Lung (tissue), 12 donors: ENCODE data around the gene DLG1. TPM values are rescaled to one million over a fixed set of nuclear protein-coding genes. Genes with fewer than 3 reads are reported as not detected.

Experiments used
- ATAC-seq: fragments of 200-7000 bp; cut with Tn5 transposase; one replicate; pipeline ENCODE4 v1.9.1; 2020; ENCODE audit warnings: moderate number of reproducible peaks; ENCODE audit not compliant: insufficient read depth, low FRiP score
- DNase-seq, 3 donors: peaks; one replicate each; pipeline ENCODE4 v3.0.0-alpha.2; 2013 to 2017
- H3K27ac ChIP-seq, 2 donors: one replicate each; pipeline ENCODE4 v1.5.1; 2013; ENCODE audit warnings: mild to moderate bottlenecking in 2 of 2, moderate library complexity in 2 of 2, control low read depth in 1 of 2, inconsistent platforms in 1 of 2, low read depth in 1 of 2, low read length in 1 of 2
- H3K27me3 ChIP-seq, 3 donors: one replicate each; pipeline ENCODE4 v1.5.1; 2013; ENCODE audit warnings: low read length in 2 of 3; ENCODE audit not compliant: control insufficient read depth in 3 of 3, insufficient read depth in 3 of 3
- H3K36me3 ChIP-seq, 4 donors: one replicate each; pipeline ENCODE4 v1.5.1; 2013; ENCODE audit warnings: low read length in 4 of 4, mild to moderate bottlenecking in 1 of 4, moderate library complexity in 1 of 4; ENCODE audit not compliant: control insufficient read depth in 4 of 4, insufficient read depth in 4 of 4
- H3K4me1 ChIP-seq, 5 donors: one replicate each; pipeline ENCODE4 v1.5.1; 2013; ENCODE audit warnings: low read length in 5 of 5, mild to moderate bottlenecking in 2 of 5, moderate library complexity in 1 of 5; ENCODE audit not compliant: control insufficient read depth in 5 of 5, insufficient read depth in 5 of 5
- H3K4me3 ChIP-seq: one replicate; pipeline ENCODE4 v1.5.1; 2013; ENCODE audit warnings: mild to moderate bottlenecking, control low read depth, moderate library complexity
- H3K9ac ChIP-seq, 2 donors: one replicate each; pipeline ENCODE4 v1.5.1; 2013; ENCODE audit warnings: low read length in 2 of 2, control low read depth in 1 of 2; ENCODE audit not compliant: insufficient read depth in 1 of 2
- H3K9me3 ChIP-seq, 4 donors: one replicate each; pipeline ENCODE4 v1.5.1; 2013; ENCODE audit warnings: low read length in 3 of 4, mild to moderate bottlenecking in 1 of 4, moderate library complexity in 1 of 4; ENCODE audit not compliant: control insufficient read depth in 4 of 4, insufficient read depth in 3 of 4
- WGBS, 2 donors: extraction: QIAGEN DNeasy Blood & Tissue Kit; methylation state at CpG; one replicate each; pipeline ENCODE4 v1.1.7; 2013; 5-methylcytosine and 5-hydroxymethylcytosine counted together
- polyA plus RNA-seq, 2 donors: library from polyadenylated mRNA; stranded (reverse); fragments of 200-250 nt; gene quantifications; one replicate each; pipeline ENCODE4 v1.2.1, GENCODE V29; 2013
- total RNA-seq, 2 donors: library from RNA; depleted of rRNA in 1 of 2; stranded (reverse); fragments of >200 nt in 1 of 2; gene quantifications; one replicate each; pipeline ENCODE4 v1.2.1, GENCODE V29; 2014 to 2021
- TF ChIP-seq, protein P1 (sequence below): IDR thresholded peaks from 2 replicates; pipeline ENCODE4 v1.5.1; 2012; ENCODE audit warnings: mild to moderate bottlenecking; ENCODE audit errors: control extremely low read depth, extremely low read depth
- donor health status: control.
- donor health status: control.
- donor health status: Bipolar disorder and iron deficiency.
- donor health status: healthy.
- donor health status: DM: yes; HTN: yes; CAD: no.

Gene DLG1
- total and polyA plus RNA-seq, 4 donors, result 16.0 to 114 (median 45.7) TPM

DNA sequence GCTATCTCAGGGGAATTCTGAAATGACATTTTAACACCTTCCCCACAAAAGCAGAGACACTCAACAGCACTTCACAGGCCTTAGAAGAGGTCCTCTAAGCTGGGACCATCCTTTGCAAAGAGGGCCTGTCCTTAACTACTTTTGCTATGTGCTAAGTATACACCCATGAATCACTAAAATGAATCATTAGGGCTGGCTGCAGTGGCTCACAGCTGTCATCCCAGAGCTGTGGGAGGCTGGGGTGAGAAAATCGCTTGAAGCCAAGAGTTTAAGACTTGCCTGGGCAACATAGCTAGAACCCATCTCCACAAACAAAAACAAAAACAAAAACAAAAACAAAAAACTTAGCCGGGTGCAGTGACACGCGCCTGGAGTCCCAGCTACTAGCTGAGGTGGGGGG, 214.9 kb downstream of the DLG1 start:
- ATAC-seq (peak; percentile 62), DNase-seq (no peak)
- peaks cover 0 to 11% (median 1%) of the 10 kb centered on the region in 4 donors for H3K36me3 ChIP-seq
- H3K4me3 ChIP-seq, result no peak overlapping the region
- 93 to 99% methylated on average over 4 of the region's 4 CpGs for WGBS, 2 donors
- no peaks in the 10 kb centered on the region for H3K27me3 ChIP-seq
- H3K27ac ChIP-seq, result no peak overlapping the region
- H3K9ac ChIP-seq, result no peak overlapping the region
- TF ChIP-seq, protein P1, sequence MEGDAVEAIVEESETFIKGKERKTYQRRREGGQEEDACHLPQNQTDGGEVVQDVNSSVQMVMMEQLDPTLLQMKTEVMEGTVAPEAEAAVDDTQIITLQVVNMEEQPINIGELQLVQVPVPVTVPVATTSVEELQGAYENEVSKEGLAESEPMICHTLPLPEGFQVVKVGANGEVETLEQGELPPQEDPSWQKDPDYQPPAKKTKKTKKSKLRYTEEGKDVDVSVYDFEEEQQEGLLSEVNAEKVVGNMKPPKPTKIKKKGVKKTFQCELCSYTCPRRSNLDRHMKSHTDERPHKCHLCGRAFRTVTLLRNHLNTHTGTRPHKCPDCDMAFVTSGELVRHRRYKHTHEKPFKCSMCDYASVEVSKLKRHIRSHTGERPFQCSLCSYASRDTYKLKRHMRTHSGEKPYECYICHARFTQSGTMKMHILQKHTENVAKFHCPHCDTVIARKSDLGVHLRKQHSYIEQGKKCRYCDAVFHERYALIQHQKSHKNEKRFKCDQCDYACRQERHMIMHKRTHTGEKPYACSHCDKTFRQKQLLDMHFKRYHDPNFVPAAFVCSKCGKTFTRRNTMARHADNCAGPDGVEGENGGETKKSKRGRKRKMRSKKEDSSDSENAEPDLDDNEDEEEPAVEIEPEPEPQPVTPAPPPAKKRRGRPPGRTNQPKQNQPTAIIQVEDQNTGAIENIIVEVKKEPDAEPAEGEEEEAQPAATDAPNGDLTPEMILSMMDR, result no peak
- H3K4me1 ChIP-seq, result no peaks in the 10 kb centered on the region
- no peaks in the 10 kb centered on the region for H3K9me3 ChIP-seq

DNA sequence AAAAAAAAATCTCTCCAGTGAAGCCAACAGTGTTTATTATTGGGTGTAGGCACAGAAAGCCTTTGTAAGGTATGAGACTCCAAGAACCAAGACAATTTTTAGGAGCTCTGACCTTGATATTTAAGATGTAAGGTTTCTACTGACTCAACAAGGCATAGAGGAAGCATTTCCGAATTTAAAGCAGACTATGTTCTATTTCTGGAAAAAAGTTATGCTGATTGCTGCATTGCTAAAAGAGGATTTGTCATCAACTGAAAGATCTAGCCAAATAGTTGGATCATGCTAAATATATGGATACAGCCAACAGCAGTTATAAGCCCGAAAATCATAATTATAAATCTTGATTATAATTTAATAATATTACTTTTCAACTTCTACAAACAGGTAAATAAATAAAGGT, 215.5 kb downstream of the DLG1 start:
- no peak for ATAC-seq
- TF ChIP-seq, protein P1, result no peak

DNA sequence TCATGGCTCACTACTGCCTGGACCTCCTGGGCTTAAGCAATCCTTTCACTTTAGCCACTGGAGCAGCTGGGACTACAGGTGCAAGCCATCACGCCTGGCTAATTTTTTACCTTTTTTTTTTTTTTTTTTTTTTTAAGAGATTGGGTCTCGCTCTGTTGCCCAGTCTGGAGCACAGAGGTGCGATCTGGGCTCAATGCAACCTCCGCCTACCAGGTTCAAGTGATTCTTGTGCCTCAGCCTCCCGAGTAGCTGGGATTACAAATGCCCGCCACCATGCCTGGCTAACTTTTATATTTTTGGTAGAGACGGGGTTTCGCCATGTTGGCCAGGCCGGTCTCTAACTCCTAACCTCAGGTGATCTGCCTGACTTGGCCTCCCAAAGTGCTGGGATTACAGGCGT, 218.1 kb downstream of the DLG1 start:
- no peaks in the 10 kb centered on the region for H3K27me3 ChIP-seq

More for the DNA sequence above, 215.5 kb downstream of the DLG1 start:
- no peak overlapping the region for H3K4me3 ChIP-seq
- 80 to 88% methylated on average over 2 of the region's 2 CpGs for WGBS, 2 donors
- H3K27ac ChIP-seq, result no peak overlapping the region
- H3K9ac ChIP-seq, result no peak overlapping the region
- no peak for DNase-seq
- no peaks in the 10 kb centered on the region for H3K4me1 ChIP-seq
- no peaks in the 10 kb centered on the region for H3K27me3 ChIP-seq
- H3K9me3 ChIP-seq, result no peaks in the 10 kb centered on the region
- H3K36me3 ChIP-seq, result peaks cover 0 to 8% (median 2%) of the 10 kb centered on the region in 4 donors

More for the DNA sequence above, 218.1 kb downstream of the DLG1 start:
- no peak overlapping the region for H3K9ac ChIP-seq
- peaks cover 0 to 7% (median 3%) of the 10 kb centered on the region in 4 donors for H3K36me3 ChIP-seq
- DNase-seq, result no peak
- no peak overlapping the region for H3K4me3 ChIP-seq
- no peaks in the 10 kb centered on the region for H3K4me1 ChIP-seq
- TF ChIP-seq, protein P1, result no peak
- no peak overlapping the region for H3K27ac ChIP-seq
- 98% methylated on average over 10 of the region's 10 CpGs for WGBS, 2 donors
- H3K9me3 ChIP-seq, result no peaks in the 10 kb centered on the region
- no peak for ATAC-seq
